Endothelial cell of hepatic sinusoid (primary cell): ENCODE measurements around the gene SHISA5.
"Not testable (repeated sequence)": the region's sequence is repeated elsewhere in the genome, so short reads cannot be mapped to it uniquely, and the experiment has no call there.

Experiments used
- in situ Hi-C: cut with HindIII; loops from 2 replicates; pipeline ENCODE4 v1.10.0; 2017; ENCODE audit warnings: low sequenced_read_pairs

The SHISA5 gene, protein sequence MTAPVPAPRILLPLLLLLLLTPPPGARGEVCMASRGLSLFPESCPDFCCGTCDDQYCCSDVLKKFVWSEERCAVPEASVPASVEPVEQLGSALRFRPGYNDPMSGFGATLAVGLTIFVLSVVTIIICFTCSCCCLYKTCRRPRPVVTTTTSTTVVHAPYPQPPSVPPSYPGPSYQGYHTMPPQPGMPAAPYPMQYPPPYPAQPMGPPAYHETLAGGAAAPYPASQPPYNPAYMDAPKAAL

DNA sequence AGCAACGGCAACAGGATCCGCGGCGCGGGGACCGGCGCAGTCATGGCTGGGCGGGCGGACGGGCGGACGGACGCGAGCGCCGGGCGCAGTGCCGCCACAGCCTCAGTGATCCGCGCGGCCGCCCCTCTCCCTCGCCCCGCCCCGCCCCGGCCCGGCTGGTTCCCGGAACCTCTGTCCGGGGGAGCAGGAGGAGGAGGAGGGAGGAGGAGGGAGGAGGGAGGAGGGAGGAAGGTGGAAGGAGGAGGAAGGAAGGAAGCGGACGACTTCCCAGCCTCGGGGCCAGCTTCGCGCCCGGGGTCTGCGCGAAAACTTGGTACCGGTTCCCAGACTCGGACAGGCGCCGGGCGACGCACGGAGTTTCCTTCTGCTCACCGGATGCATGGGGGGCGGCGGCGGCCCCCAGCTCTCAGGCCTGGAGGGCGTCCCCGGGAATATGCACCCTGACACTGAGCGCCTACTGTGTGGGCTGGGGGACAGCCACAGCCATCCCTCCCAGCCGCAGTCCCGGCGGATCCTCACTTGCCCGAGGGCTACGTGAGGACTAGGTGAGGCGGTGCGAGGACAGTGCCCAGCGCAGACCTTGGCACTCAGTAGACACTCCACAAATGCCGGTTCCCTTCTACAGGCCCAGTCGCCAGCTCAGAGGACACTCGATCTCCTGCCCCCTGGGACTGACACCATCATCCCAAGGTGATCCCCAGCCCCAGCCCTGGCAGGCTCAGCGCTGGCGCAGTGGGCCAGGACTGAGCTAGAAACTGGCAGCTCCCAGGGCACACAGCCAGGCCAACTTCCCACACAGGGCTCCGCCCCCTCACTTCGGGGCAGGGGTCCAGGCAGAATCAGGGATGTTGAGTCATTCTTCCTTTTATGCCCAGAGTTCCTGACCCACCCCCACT, at the start of gene SHISA5:
TSS of gene SHISA5 (minus strand) at position 124 of the 896 bp plus-strand sequence. CDS start at position 44, 80 bp downstream.
- in situ Hi-C loops, result no loop called here

DNA sequence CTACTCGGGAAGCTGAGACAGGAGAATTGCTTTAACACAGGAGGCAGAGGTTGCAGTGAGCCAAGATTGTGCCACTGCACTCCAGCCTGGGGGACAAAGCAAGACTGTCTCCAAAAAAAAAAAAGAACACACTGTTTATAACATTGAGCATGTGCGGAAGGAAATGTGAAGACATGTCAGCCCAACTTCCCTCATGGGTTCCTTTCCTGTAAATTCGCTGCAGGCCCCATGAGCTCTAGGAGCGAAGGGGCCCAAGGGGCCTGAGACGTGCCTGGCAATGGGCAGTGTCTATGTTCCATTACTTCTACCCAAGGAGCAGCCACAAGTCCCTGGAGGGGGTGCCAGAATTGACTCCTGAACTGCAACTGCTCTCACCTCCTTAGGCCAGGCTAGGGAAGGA, 49.4 kb upstream of the SHISA5 start:
- in situ Hi-C loops, result loop anchor here (5.0 to 10.0 kb wide), 3 partner anchors 81 to 279 kb away; partner anchors contain the start of gene SLC26A6

DNA sequence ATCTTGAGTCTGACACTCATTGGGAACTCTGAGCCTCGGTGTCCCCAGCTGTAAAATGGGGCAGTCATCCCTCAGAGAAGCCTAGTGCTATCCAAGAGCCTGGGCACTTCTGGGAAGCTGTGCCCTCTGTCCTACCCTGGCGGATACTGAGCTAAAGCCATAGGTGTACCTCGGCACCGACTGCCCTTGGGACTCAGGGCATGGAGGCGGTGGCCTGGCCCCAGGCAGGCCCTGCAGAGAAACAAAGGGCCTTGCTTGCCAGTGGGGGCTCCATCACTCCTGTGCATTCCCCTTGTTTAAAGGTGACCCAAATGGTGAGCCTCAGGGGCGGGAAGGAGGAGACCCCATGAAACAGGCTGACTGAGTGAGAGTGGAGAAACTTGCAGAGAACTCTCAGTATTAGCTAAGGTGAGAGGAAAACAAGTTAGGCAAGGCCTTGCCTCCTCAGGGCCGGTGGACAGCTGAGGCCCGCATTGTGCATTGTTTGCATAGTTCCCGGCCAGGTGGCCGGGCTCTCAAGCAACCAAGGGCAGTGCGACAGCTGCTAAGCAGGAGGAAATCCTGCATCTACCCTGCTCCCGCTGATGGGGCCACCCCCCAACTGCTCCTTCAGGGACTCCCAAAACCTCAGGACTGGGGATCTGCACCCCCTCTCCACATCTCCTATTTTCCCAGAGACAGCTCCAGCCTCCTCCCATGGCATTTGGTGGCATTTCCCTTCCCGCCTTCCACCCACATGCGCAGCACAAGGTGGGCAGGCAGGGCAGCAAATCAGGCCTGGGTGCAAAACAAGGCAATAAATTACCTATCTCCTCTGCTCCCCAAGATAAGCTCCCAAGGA, 48.4 kb upstream of the SHISA5 start:
- in situ Hi-C loops, result loop anchor here (5.0 to 10.0 kb wide), 3 partner anchors 80 to 278 kb away; partner anchors contain the start of gene SLC26A6

DNA sequence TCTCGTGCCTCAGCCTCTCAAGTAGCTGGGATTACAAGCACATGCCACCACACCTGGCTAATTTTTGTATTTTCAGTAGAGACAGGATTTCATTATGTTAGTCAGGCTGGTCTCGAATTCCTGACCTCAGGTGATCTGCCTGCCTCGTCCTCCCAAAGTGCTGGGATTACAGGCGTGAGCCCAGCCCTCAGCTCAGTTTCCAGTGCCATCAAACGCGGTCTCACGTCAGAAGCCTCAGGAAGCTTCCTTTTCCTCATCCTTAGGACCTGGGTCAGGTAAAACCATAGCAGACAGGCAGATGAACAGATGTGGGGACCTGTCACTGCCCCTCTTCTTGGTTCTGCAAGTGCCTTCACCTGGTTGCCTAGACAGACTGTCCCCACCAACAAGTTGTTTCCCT, 47.7 kb upstream of the SHISA5 start:
- in situ Hi-C loops, result loop anchor here (5.0 to 10.0 kb wide), 3 partner anchors 79 to 277 kb away; partner anchors contain the start of gene SLC26A6

DNA sequence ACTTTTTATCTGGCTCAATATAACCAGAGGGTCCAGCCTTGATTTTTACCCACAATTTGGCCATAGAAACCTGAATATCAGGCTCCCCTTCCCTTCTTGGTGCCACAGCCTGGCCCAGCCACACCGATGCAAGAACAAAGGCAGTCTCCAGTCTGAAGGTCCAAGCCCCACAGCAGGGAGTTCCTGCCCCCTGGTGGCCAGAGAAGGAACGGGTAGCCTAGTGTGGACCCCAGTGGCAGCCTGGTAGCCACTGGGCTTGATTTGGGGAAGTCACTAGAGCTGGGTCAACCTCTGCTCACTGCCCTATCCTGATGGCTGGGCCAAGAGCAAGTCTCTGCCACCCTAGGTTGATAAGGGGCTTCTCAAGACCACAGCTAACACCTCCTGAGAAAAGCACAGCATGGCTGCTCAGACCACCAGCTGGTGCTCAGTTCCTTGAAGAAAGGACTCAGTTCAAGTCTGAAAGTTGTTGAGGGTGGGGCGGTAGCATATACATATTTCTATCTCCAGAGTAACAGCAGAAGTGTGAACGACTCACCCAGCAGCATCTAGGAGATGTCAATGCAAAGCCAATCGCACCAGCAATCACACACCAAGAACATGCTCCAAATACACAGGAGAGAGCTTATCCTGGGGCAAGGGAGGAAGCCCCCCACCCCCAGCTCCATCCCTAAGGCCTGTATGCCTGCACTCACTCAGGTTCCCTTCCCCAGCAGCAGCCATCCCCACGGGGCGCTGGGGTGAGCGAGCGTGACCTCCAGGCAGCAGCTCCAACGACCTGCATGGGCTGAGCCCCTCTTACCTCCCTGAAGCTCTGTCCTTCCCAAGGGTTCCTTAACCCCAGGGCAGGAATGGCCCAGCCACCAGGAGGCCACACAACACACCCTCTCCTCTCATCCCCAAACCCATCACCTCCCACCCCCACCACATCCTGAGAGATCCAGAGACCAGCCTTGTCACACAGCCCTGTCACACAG, 45.0 kb upstream of the SHISA5 start:
- in situ Hi-C loops, result no loop called here

DNA sequence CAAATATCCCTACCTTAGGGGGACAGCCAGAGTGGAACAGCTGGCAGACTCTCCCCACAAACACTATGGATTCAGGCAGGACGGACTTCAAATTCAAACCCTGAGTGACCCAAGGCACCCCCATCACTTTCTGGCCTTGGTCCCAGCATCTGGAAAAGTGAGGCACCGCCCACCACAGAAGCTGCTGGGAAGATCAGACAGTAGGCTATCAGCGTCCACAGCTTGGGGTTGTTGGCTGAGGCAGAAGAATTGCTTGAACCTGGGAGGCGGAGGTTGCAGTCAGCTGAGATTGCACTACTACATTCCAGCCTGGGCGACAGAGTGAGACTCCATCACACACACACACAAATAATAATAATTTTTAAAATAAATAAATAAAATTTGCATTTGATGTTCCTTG, 44.2 kb upstream of the SHISA5 start:
- in situ Hi-C loops, result no loop called here

DNA sequence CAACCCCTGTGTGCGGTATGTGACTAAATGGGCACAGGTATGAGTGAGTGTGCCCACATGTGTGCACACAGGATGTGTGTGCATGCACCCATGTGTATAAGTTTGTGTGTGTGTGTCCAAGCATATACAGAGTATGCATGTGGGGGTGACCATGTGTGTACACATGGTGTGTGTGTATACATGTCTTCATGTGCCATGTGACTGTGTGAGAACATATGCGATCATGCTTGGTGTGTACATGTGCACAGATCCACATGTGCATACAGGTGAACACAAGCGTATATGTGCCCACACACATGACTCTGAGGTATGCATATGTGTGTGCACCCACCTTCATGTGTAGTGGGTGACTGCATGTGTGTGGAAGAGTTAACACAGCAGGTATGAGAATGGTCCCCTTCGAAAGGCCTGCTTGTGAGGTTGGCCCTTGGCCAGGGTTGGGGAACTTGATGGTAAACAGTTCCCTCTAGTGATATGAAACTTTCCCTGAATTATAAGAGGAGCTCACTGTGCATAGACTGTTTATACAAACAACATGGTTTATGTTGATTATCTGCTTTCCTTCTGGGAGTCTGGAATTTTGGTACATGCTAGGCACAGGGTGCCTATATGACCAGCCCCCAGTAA, 42.3 kb upstream of the SHISA5 start:
- in situ Hi-C loops, result no loop called here

DNA sequence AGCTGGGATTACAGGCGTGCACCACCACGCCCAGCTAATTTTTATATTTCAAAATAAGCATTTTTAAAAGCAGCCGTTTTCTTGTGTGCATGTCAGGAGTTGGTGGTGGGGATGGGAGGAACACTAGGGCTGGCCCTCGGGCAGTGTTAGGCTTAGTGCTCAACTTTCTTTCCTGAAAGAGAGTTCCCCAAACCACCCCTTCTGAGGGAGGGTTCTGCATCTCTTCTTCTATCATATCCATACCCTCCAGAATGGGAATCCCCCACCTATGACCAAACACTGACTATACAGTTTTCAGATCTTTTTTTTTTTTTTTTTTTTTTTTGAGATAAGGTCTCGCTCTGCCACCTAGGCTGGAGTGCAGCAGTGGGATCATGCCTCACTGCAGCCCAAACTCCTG, 40.2 kb upstream of the SHISA5 start:
- in situ Hi-C loops, result no loop called here

DNA sequence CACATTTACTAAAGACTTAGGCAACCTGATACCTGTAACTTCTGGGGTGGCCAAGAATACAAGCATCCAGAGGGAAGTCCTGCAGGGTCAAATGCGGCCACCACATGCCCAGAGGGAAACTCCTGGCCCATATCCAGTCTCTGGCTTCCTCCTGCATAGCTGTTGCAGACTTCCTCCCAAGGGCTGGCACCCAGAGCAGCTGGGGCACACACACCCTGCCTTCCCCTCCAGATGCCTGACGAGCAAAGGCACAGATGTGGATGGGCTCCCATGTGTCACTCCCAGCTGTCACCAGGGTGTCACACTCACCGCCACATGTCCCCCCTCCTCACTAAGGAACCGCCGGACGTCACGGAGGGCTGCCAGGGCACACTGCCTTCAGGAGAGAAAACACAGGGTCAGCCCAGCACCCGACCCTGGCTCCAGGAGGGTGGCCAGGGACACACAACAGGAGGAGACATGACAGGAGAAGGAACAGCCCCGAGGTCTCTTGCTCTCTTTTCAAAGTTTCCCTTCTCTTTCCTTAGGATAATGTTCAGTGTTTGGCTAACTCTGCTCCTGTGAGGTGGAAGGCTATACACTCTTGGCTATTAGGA, 39.4 kb upstream of the SHISA5 start:
- in situ Hi-C loops, result no loop called here

DNA sequence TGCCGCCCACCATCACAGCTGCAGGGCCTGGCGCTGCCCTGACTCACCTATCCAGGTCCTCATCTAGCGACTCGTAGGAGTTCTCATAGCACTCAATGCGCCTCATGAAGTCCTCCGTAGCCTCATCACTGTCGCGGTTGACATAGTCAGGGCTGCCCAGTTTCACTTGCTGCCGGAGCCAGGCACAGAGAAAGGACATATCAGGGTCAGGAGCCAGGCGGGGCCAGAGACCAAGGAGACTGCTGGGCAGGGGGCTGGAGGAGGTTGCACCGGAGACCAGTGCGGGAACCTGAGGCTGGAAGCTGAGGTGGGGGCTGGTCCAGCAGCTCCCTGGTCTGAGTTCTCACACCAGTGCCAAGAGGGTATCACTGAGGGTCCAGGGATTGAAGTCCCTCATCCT, 34.5 kb upstream of the SHISA5 start:
- in situ Hi-C loops, result no loop called here

DNA sequence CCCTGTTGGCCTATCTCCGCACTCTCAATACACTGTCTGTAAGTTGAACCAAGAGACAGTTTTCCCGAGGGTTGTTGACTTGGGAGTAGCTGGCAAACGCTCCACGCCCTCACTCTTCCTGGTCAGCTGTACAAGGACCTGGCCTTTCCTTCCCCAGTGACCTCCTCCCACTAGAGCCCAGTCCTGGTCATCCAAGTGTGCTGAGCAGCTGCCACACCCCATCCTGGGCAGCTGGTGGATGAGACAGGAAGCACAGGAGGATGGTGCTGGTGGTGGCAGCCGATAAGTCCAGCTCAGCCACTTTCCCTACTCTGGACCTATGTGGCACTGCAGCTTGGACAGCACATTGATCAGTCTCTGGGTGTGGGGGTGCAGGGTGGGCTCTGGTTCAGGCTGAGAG, 32.8 kb upstream of the SHISA5 start:
- in situ Hi-C loops, result no loop called here

DNA sequence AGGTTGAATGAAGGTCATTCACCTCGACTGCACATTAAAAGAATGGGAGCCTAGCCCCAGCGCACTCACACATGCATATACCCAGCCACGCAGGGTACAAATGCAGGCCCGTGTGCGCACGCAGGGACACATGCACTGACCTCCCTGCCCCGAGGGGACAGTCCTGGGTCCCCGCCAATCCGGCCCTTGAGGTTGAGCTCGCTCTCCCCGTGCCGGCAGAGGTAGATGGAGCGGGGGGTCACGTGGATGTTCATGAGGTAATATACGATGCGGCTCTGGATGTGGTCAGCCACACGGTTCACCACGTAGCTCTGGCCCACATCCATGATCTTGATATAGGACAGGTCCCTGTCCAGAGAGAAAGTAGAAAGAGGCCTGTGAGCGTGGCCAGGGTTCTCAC, 32.1 kb upstream of the SHISA5 start:
- in situ Hi-C loops, result no loop called here

DNA sequence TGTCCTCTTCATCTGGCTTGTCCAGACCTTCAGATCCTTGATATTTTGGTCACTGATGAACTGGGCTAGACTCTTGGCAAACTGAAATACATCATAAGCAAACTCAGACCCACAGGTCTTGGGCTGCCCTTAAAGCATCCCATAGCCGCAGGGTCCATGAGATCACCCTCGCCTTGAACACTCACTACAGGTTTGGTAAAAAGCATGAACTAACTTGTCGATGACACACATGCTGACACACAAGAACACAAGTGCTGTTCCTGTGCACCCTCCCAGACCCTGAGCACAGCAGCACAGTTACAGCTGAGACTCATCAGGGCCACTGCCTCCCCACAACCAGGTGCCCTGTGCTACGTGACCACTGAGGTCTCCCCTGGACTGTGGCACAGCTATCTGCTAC, 31.6 kb upstream of the SHISA5 start:
- in situ Hi-C loops, result no loop called here

DNA sequence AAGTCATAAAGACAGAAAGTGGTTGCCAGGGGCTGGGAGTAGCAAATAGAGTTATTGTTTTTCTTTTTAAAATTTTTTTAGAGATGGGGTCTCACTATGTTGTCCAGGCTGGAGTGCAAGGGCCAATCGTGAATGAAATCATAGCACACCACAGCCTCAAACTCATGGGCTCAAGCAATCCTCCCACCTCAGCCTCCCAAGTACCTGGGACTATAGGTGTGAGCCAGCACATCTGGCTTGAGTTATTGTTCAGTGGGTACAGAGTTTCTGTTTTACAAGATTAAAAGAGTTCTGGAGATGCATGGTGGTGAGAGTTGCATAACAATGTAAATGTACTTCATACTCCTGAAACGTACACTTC, 29.0 kb upstream of the SHISA5 start:
- in situ Hi-C loops, result no loop called here

DNA sequence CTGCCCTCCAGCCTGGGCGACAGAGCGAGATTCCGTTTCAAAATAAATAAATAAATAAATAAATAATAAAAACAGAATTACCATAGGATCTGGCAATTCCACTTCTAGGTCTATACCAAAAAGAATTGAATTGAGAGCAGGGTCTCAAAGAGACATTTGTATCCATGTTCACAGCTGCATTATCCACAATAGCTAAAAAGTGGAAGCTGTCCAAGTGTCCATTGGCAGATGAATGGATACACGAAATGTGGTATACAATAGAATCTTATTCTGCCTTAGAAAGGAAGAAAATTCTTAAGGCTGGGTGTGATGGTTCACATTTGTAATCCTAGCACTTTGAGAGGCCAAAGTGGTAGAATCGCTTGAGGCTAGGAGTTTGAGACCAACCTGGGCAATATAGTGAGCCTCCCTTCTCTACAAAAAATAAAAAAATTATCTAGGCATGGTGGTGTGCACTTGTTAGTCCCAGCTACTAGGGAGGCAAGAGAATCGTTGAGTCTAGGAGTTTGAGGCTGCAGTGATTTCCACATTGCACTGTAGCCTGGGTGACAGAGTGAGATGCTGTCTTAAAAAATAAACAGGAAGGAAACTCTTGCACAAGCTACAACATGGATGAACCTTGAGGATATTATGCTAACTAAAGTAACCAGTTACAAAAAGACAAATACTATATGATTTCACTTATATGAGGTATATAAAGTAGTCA, 28.4 kb upstream of the SHISA5 start:
- in situ Hi-C loops, result no loop called here

DNA sequence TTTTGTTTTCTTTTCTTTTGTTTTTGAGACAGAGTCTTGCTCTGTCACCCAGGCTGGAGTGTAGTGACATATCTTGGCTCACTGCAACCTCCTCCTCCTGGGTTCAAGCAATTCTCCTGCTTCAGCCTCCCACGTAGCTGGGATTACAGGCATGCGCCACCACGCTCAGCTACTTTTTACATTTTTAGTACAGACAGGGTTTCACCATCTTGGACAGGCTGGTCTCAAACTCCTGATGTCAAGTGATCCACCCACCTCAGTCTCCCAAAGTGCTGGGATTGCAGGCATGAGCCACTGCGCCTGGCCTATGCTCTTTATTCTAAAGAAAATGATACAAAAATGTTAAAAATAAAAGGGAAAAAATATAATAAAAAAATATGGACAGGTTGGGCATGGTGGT, 26.7 kb upstream of the SHISA5 start:
- in situ Hi-C loops, result not testable (repeated sequence)

DNA sequence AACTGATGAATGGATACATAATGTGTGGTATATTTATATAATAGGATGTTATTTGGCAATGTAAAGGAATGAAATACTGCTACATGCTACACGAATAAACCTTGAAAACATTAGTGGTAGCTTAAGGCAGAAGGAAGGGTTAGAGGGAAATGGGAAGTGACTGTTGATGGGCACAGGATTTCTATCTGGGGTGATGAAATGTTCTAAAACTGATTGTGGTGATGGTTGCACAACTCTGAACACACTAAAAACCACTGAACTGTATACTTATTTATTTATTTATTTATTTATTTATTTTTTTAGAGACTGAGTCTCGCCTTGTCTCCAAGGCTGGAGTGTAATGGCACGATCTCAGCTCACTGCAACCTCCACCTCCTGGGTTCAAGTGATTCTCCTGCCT, 24.8 kb upstream of the SHISA5 start:
- in situ Hi-C loops, result no loop called here

DNA sequence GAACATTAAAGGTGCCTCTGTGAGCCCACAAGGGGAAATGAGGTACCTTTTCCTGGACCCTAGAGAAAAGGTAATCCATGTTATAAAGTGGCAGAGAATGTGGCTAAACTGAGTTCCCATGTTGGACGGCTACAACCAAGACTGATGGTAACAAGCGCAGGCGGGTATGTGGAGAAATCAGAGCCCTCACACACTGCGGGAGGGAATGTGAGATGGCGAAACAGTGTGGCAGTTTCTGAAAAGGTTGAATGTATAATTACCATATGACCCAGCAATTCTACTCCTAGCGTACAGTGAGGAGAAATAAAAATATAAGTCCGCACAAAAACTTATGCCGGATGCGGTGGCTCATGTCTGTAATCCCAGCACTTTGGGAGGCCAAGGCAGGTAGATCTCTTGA, 24.1 kb upstream of the SHISA5 start:
- in situ Hi-C loops, result no loop called here

DNA sequence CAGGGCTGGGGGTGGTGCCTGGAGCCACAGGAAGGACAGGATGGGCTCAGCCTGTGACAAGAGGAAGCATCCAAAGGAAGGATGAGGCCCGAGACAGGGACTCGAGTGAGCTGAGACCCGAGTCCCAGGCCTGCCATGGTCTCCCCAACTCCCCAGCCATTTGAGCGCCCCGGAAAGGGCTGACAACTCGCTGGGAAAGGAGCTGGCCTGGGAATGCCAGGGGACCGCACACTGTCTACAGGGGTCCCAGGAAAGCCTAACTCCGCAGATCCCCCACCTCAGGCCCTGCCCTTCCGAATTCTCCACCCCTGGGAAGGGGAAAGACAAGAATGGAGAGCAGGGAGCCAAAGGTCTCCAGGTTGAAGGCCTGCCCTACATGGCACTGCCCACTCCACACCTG, 21.0 kb upstream of the SHISA5 start:
- in situ Hi-C loops, result loop anchor here (5.0 kb wide), 1 partner anchor 68 kb away; no protein-coding TSS in a partner anchor
